ENCODE results near the gene C1orf210. TPM values are rescaled to one million over a fixed set of nuclear protein-coding genes. Genes with fewer than 3 reads are reported as not detected.

C1orf210 gene
- total RNA-seq, 3 donors from 2014 or later (not counting 1 experiment from before 2014, with no cell fraction given): not detected

DNA sequence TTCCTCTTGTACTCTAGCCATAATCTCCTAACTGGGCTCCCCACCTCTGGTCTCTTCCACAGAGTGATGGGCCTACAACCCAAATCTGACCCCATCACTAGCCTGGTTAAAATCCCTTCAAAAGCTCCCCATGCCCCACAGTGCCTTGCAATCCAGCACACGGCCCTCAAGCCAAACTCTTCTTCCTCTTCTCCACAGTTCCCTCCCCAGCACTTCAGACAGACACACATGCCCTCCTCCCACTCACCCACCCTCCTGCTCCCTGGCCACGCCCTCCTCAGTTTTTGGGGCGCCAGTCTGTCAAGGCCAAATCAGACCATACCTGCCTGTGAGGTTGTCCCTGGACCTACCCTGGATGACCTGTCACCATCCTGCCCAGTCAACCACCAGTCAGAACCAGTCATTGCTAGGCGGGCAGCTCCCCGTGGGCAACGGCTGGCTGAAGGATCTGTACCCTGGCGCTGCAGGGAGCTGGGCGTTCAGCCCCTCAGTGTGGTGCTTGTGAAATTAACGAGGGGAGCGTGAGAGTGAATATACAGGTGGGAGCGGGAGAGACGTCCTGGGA, 753 bp downstream of the C1orf210 start:
- Mint-ChIP-seq H3K9me3 (no peaks in the 10 kb centered on the region), H3K27me3 (ENCODE audit: low read depth in 2 of 2) (peaks cover 0 to 11% of the 10 kb centered on the region in 2 donors), H3K27ac (no peak overlapping the region), H3K4me3 (no peak overlapping the region), H3K4me1 (peaks cover 0 to 5% of the 10 kb centered on the region in 2 donors), H3K36me3 (no peaks in the 10 kb centered on the region)
- DNase-seq: no peak
- WGBS (ENCODE audit: insufficient coverage): 89% methylated on average over 12 of the region's 12 CpGs
- Histone ChIP-seq H3K4me3 (ENCODE audit: low read length) (no peak overlapping the region), H3K27me3 (ENCODE audit: control insufficient read depth, insufficient read depth, low read length) (no peaks in the 10 kb centered on the region), H3K9me3 (ENCODE audit: control insufficient read depth, insufficient read depth, low read length) (no peaks in the 10 kb centered on the region), H3K36me3 (ENCODE audit: control insufficient read depth, insufficient read depth, low read length) (no peaks in the 10 kb centered on the region), H3K27ac (ENCODE audit: low read length) (no peak overlapping the region), H3K4me1 (ENCODE audit: control insufficient read depth, insufficient read depth, low read length) (no peaks in the 10 kb centered on the region)
- intact Hi-C loops (cut with micrococcal nuclease): no loop called here
- TF ChIP-seq, protein P1, sequence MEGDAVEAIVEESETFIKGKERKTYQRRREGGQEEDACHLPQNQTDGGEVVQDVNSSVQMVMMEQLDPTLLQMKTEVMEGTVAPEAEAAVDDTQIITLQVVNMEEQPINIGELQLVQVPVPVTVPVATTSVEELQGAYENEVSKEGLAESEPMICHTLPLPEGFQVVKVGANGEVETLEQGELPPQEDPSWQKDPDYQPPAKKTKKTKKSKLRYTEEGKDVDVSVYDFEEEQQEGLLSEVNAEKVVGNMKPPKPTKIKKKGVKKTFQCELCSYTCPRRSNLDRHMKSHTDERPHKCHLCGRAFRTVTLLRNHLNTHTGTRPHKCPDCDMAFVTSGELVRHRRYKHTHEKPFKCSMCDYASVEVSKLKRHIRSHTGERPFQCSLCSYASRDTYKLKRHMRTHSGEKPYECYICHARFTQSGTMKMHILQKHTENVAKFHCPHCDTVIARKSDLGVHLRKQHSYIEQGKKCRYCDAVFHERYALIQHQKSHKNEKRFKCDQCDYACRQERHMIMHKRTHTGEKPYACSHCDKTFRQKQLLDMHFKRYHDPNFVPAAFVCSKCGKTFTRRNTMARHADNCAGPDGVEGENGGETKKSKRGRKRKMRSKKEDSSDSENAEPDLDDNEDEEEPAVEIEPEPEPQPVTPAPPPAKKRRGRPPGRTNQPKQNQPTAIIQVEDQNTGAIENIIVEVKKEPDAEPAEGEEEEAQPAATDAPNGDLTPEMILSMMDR (IDR thresholded peaks at IDR 0.05): no peak
- no peak for ATAC-seq

GRCh38 chr1:43284065-43284464, 1.3 kb downstream of the C1orf210 start:
- H3K27me3 ChIP-seq (ENCODE audit: control insufficient read depth, insufficient read depth, low read length): no peaks in the 10 kb centered on the region
- H3K4me3 ChIP-seq (ENCODE audit: low read length): no peak overlapping the region
- 83% methylated on average over 3 of the region's 3 CpGs for WGBS (ENCODE audit: insufficient coverage)
- no peaks in the 10 kb centered on the region for H3K36me3 Mint-ChIP-seq
- intact Hi-C loops (cut with micrococcal nuclease): no loop called here
- no peak overlapping the region for H3K27ac ChIP-seq (ENCODE audit: low read length)
- H3K4me1 ChIP-seq (ENCODE audit: control insufficient read depth, insufficient read depth, low read length): no peaks in the 10 kb centered on the region
- DNase-seq (no peak), ATAC-seq (no peak)
- H3K9me3 ChIP-seq (ENCODE audit: control insufficient read depth, insufficient read depth, low read length): no peaks in the 10 kb centered on the region
- peaks cover 0 to 5% of the 10 kb centered on the region in 2 donors for H3K4me1 Mint-ChIP-seq
- H3K27me3 Mint-ChIP-seq (ENCODE audit: low read depth in 2 of 2): peaks cover 0 to 11% of the 10 kb centered on the region in 2 donors
- H3K4me3 Mint-ChIP-seq: no peak overlapping the region
- H3K27ac Mint-ChIP-seq: no peak overlapping the region
- TF ChIP-seq, protein P1 (IDR thresholded peaks at IDR 0.05): no peak
- H3K36me3 ChIP-seq (ENCODE audit: control insufficient read depth, insufficient read depth, low read length): no peaks in the 10 kb centered on the region
- no peaks in the 10 kb centered on the region for H3K9me3 Mint-ChIP-seq

- no peak for ATAC-seq
- intact Hi-C loops (cut with micrococcal nuclease): no loop called here
- Mint-ChIP-seq H3K27ac (no peak overlapping the region), H3K9me3 (no peaks in the 10 kb centered on the region), H3K4me1 (peaks cover 0 to 5% of the 10 kb centered on the region in 2 donors), H3K4me3 (no peak overlapping the region), H3K27me3 (ENCODE audit: low read depth in 2 of 2) (peaks cover 0 to 11% of the 10 kb centered on the region in 2 donors), H3K36me3 (no peaks in the 10 kb centered on the region)
- 84% methylated on average over 15 of the region's 15 CpGs for WGBS (ENCODE audit: insufficient coverage)
- Histone ChIP-seq H3K27me3 (ENCODE audit: control insufficient read depth, insufficient read depth, low read length) (no peaks in the 10 kb centered on the region), H3K4me3 (ENCODE audit: low read length) (no peak overlapping the region), H3K36me3 (ENCODE audit: control insufficient read depth, insufficient read depth, low read length) (no peaks in the 10 kb centered on the region), H3K27ac (ENCODE audit: low read length) (no peak overlapping the region), H3K4me1 (ENCODE audit: control insufficient read depth, insufficient read depth, low read length) (no peaks in the 10 kb centered on the region), H3K9me3 (ENCODE audit: control insufficient read depth, insufficient read depth, low read length) (no peaks in the 10 kb centered on the region)
- DNase-seq: no peak
- TF ChIP-seq, protein P1 (IDR thresholded peaks at IDR 0.05): no peak
Observed at GRCh38 chr1:43282220-43283195, 2.9 kb downstream of the C1orf210 start.

All from natural killer cell (primary cell).